Neuronal stem cell (in vitro differentiated cells): ENCODE data around the gene HABP4.

ENCODE experiments used
- DNase-seq: peaks from one replicate; pipeline ENCODE4 v3.0.0-alpha.2; 2013; ENCODE audit warnings: low spot score
- H2AFZ ChIP-seq: one replicate; pipeline ENCODE4 v1.6.1; 2013; ENCODE audit warnings: mild to moderate bottlenecking, low read length, inconsistent platforms
- H2AK5ac ChIP-seq: 2 replicates; pipeline ENCODE4 v1.6.1; 2013; ENCODE audit warnings: low read depth, mild to moderate bottlenecking, inconsistent platforms, low read length, moderate library complexity, mixed read lengths
- H2BK120ac ChIP-seq: 2 replicates; pipeline ENCODE4 v1.6.1; 2013; ENCODE audit warnings: low read depth, mild to moderate bottlenecking, inconsistent platforms, low read length, moderate library complexity, mixed read lengths
- H2BK12ac ChIP-seq: one replicate; pipeline ENCODE4 v1.6.1; 2013; ENCODE audit warnings: low read length, inconsistent platforms
- H2BK15ac ChIP-seq: 2 replicates; pipeline ENCODE4 v1.6.1; 2013; ENCODE audit warnings: mild to moderate bottlenecking, low read length, inconsistent platforms, mixed read lengths
- H2BK5ac ChIP-seq: one replicate; pipeline ENCODE4 v1.6.1; 2013; ENCODE audit warnings: inconsistent platforms, mild to moderate bottlenecking, low read length, moderate library complexity
- H3K14ac ChIP-seq: one replicate; pipeline ENCODE4 v1.6.1; 2013; ENCODE audit warnings: low read length, inconsistent platforms
- H3K18ac ChIP-seq: 2 replicates; pipeline ENCODE4 v1.6.1; 2013; ENCODE audit warnings: low read length, inconsistent platforms
- H3K23ac ChIP-seq: 2 replicates; pipeline ENCODE4 v1.6.1; 2013; ENCODE audit warnings: low read depth, mild to moderate bottlenecking, mixed read lengths, low read length, inconsistent platforms; ENCODE audit not compliant: poor library complexity
- H3K27ac ChIP-seq: replicated peaks from 3 replicates; pipeline ENCODE4 v1.5.1; 2013; ENCODE audit warnings: low read length, inconsistent platforms
- H3K27me3 ChIP-seq, 3 experiments: 2 replicates each; pipeline ENCODE4 v1.6.1; 2013; ENCODE audit warnings: low read length in 3 of 3, mild to moderate bottlenecking in 2 of 3, inconsistent platforms in 1 of 3, low read depth in 1 of 3, mixed read lengths in 1 of 3, moderate library complexity in 1 of 3; ENCODE audit not compliant: control insufficient read depth in 3 of 3, insufficient read depth in 3 of 3
- H3K36me3 ChIP-seq, 2 donors: replicated peaks in 1 of 2; 2 replicates each; pipeline ENCODE4 v1.6.1; 2013; ENCODE audit warnings: low read length in 2 of 2; ENCODE audit not compliant: control insufficient read depth in 2 of 2, insufficient read depth in 2 of 2
- H3K4ac ChIP-seq: 2 replicates; pipeline ENCODE4 v1.6.1; 2013; ENCODE audit warnings: inconsistent platforms, mild to moderate bottlenecking, low read length, moderate library complexity
- H3K4me1 ChIP-seq, 2 donors: 1 replicate in 1 of 2; 2 replicates in 1 of 2; pipeline ENCODE4 v1.6.1; 2013; ENCODE audit warnings: low read length in 2 of 2, low read depth in 1 of 2; ENCODE audit not compliant: control insufficient read depth in 2 of 2, insufficient read depth in 1 of 2
- H3K4me2 ChIP-seq: one replicate; pipeline ENCODE4 v1.6.1; 2013; ENCODE audit warnings: mild to moderate bottlenecking, low read length, inconsistent platforms; ENCODE audit not compliant: insufficient read depth, poor library complexity, severe bottlenecking
- H3K4me3 ChIP-seq, 2 donors: 2 replicates each; pipeline ENCODE4 v1.5.1; 2013; ENCODE audit warnings: low read length in 2 of 2, mild to moderate bottlenecking in 2 of 2, inconsistent platforms in 1 of 2, moderate library complexity in 1 of 2
- H3K79me1 ChIP-seq: one replicate; pipeline ENCODE4 v1.6.1; 2013; ENCODE audit warnings: low read depth, mild to moderate bottlenecking, inconsistent platforms, low read length, moderate library complexity
- H3K9ac ChIP-seq: one replicate; pipeline ENCODE4 v1.6.1; 2013; ENCODE audit warnings: mild to moderate bottlenecking, low read depth, low read length, inconsistent platforms; ENCODE audit not compliant: poor library complexity
- H3K9me3 ChIP-seq, 2 donors: replicated peaks in 1 of 2; 2 replicates each; pipeline versions ENCODE3 to v1.6.1; 2013; ENCODE audit warnings: low read length in 2 of 2, mild to moderate bottlenecking in 2 of 2, inconsistent platforms in 1 of 2, low read depth in 1 of 2, mixed read lengths in 1 of 2, moderate library complexity in 1 of 2; ENCODE audit not compliant: control insufficient read depth in 2 of 2, insufficient read depth in 1 of 2
- H4K8ac ChIP-seq: one replicate; pipeline ENCODE4 v1.6.1; 2013; ENCODE audit warnings: low read depth, mild to moderate bottlenecking, inconsistent platforms, low read length, moderate library complexity
- H4K91ac ChIP-seq: one replicate; pipeline ENCODE4 v1.6.1; 2013; ENCODE audit warnings: low read length, low read depth, mild to moderate bottlenecking, inconsistent platforms; ENCODE audit not compliant: poor library complexity
- WGBS, 2 donors: extraction: QIAGEN DNeasy Blood & Tissue Kit; methylation state at CpG; one replicate each; pipeline ENCODE4 v1.1.7; 2013; ENCODE audit warnings: missing lambda C conversion rate in 2 of 2, mixed read lengths in 1 of 2; ENCODE audit not compliant: insufficient read length in 2 of 2, insufficient replicate concordance in 1 of 2; ENCODE audit errors: extremely low coverage in 2 of 2; 5-methylcytosine and 5-hydroxymethylcytosine counted together

Gene HABP4

GRCh38 chr9:96490534-96491078, 40.6 kb downstream of the HABP4 start:
- Histone ChIP-seq H2BK15ac (no peak overlapping the region), H3K27me3 (no peaks in the 10 kb centered on the region), H3K4me2 (no peak overlapping the region), H4K8ac (no peak overlapping the region), H2AFZ (no peak overlapping the region), H3K18ac (no peak overlapping the region), H3K36me3 (peaks cover 24 to 78% of the 10 kb centered on the region in 2 donors), H3K9ac (no peak overlapping the region), H3K79me1 (no peaks in the 10 kb centered on the region), H2BK5ac (no peak overlapping the region), H3K23ac (no peak overlapping the region), H3K9me3 (no peaks in the 10 kb centered on the region), H2BK12ac (no peak overlapping the region), H3K4ac (no peak overlapping the region), H3K4me3 (no peak overlapping the region), H2BK120ac (no peak overlapping the region), H3K27ac (no peak overlapping the region), H3K14ac (no peak overlapping the region), H4K91ac (no peak overlapping the region), H2AK5ac (no peak overlapping the region), H3K4me1 (peaks cover 0 to 4% of the 10 kb centered on the region in 2 donors)
- DNase-seq, result no peak
- WGBS, 2 donors, result no CpG with 5 or more reads among the region's 10 CpGs

GRCh38 chr9:96491079-96491879, 41.3 kb downstream of the HABP4 start:
- no peak overlapping the region for H3K18ac ChIP-seq
- H3K4me1 ChIP-seq, result peaks cover 0 to 4% of the 10 kb centered on the region in 2 donors
- H3K4me2 ChIP-seq, result no peak overlapping the region
- no peak overlapping the region for H2AK5ac ChIP-seq
- H3K27ac ChIP-seq, result no peak overlapping the region
- H3K27me3 ChIP-seq, result no peaks in the 10 kb centered on the region
- H3K14ac ChIP-seq, result peak overlapping the region; percentile 87
- DNase-seq, result no peak
- H3K4me3 ChIP-seq, result no peak overlapping the region
- H4K8ac ChIP-seq, result no peak overlapping the region
- H3K23ac ChIP-seq, result peak overlapping the region; percentile 28
- no peak overlapping the region for H2BK12ac ChIP-seq
- H2BK15ac ChIP-seq, result no peak overlapping the region
- peaks cover 0 to 1% of the 10 kb centered on the region in 2 donors for H3K9me3 ChIP-seq
- no peak overlapping the region for H4K91ac ChIP-seq
- no peak overlapping the region for H2BK5ac ChIP-seq
- H2BK120ac ChIP-seq, result no peak overlapping the region
- no peak overlapping the region for H2AFZ ChIP-seq
- no CpG with 5 or more reads among the region's 10 CpGs for WGBS, 2 donors
- H3K9ac ChIP-seq, result no peak overlapping the region
- no peaks in the 10 kb centered on the region for H3K79me1 ChIP-seq
- peaks cover 27 to 78% of the 10 kb centered on the region in 2 donors for H3K36me3 ChIP-seq
- no peak overlapping the region for H3K4ac ChIP-seq

GRCh38 chr9:96491880-96492525, 42.0 kb downstream of the HABP4 start:
- Histone ChIP-seq H3K23ac (peak overlapping the region; percentile 28), H3K14ac (peak overlapping the region; percentile 87), H4K8ac (no peak overlapping the region), H3K4me1 (peaks cover 0 to 4% of the 10 kb centered on the region in 2 donors), H3K36me3 (peaks cover 27 to 70% of the 10 kb centered on the region in 2 donors), H3K9ac (no peak overlapping the region), H3K79me1 (no peaks in the 10 kb centered on the region), H3K27me3 (no peaks in the 10 kb centered on the region), H2BK5ac (no peak overlapping the region), H2BK120ac (no peak overlapping the region), H3K4me3 (no peak overlapping the region), H2AFZ (no peak overlapping the region), H2BK15ac (no peak overlapping the region), H3K4me2 (no peak overlapping the region), H3K9me3 (peaks cover 0 to 1% of the 10 kb centered on the region in 2 donors), H4K91ac (no peak overlapping the region), H3K4ac (no peak overlapping the region), H2AK5ac (no peak overlapping the region), H3K27ac (no peak overlapping the region), H3K18ac (no peak overlapping the region), H2BK12ac (no peak overlapping the region)
- no peak for DNase-seq
- WGBS, 2 donors, result no CpG with 5 or more reads among the region's 17 CpGs

GRCh38 chr9:96492993-96493531, 43.1 kb downstream of the HABP4 start:
- Histone ChIP-seq H3K4me2 (no peak overlapping the region), H3K4ac (no peak overlapping the region), H2BK12ac (no peak overlapping the region), H3K9ac (peak overlapping the region; percentile 70), H4K91ac (no peak overlapping the region), H3K23ac (peak overlapping the region; percentile 68), H3K18ac (peak overlapping the region; percentile 8), H2BK120ac (no peak overlapping the region), H3K9me3 (peaks cover 0 to 1% of the 10 kb centered on the region in 2 donors), H2AK5ac (no peak overlapping the region), H2BK5ac (no peak overlapping the region), H3K27me3 (no peaks in the 10 kb centered on the region), H4K8ac (no peak overlapping the region), H2BK15ac (no peak overlapping the region), H3K36me3 (peaks cover 25 to 60% of the 10 kb centered on the region in 2 donors), H2AFZ (no peak overlapping the region), H3K27ac (no peak overlapping the region), H3K4me3 (no peak overlapping the region), H3K4me1 (peaks cover 0 to 6% of the 10 kb centered on the region in 2 donors), H3K79me1 (no peaks in the 10 kb centered on the region), H3K14ac (peak overlapping the region; percentile 41)
- no CpG with 5 or more reads among the region's 12 CpGs for WGBS, 2 donors
- no peak for DNase-seq
